HL-60 (cell line): ENCODE measurements around the gene TPD52L3.

Source experiments
- DNase-seq, 2 experiments: peaks; one replicate each; pipeline ENCODE4 v3.0.0-alpha.2; 2010 to 2020; ENCODE audit warnings: low read depth in 1 of 2, low spot score in 1 of 2
- H3K27ac ChIP-seq: fragments of 250-450 bp; sonication (Bioruptor Pico); replicated peaks from 2 replicates; pipeline ENCODE4 v1.5.1; 2020; ENCODE audit warnings: mild to moderate bottlenecking, moderate library complexity
- H3K27me3 ChIP-seq: fragments of 250-450 bp; sonication (Bioruptor Pico); 2 replicates; pipeline ENCODE4 v1.5.1; 2021; ENCODE audit warnings: mild to moderate bottlenecking, moderate library complexity; ENCODE audit not compliant: insufficient read depth, poor library complexity, severe bottlenecking
- H3K4me3 ChIP-seq: replicated peaks from 2 replicates; pipeline ENCODE4 v1.5.1; 2011; ENCODE audit warnings: mild to moderate bottlenecking, control low read depth, low read length; ENCODE audit not compliant: insufficient read depth
- GABPA ChIP-seq: IDR thresholded peaks from 2 replicates; pipeline ENCODE4 v1.6.1; 2012; ENCODE audit warnings: low read depth
- POLR2AphosphoS5 ChIP-seq: IDR thresholded peaks from 2 replicates; pipeline ENCODE4 v1.6.1; 2012; ENCODE audit warnings: low read depth
- SPI1 ChIP-seq: IDR thresholded peaks from 2 replicates; pipeline ENCODE4 v1.6.1; 2012; ENCODE audit warnings: low read depth, mild to moderate bottlenecking, borderline replicate concordance
- long read RNA-seq: library from polyadenylated mRNA; unstranded; transcript quantifications from one replicate; pipeline ENCODE4 v2.0.0, GENCODE V29; 2020
- TF ChIP-seq, protein P1 (sequence below): IDR thresholded peaks from 2 replicates; pipeline ENCODE4 v1.6.1; 2012; ENCODE audit warnings: low read depth; ENCODE audit not compliant: insufficient replicate concordance
- TF ChIP-seq, protein P2 (sequence below): IDR thresholded peaks from one replicate; pipeline ENCODE4 v1.5.1; 2011; ENCODE audit warnings: low read length, control low read depth, inconsistent platforms; ENCODE audit not compliant: insufficient read depth

Gene TPD52L3
- long read RNA-seq = 0 reads

DNA sequence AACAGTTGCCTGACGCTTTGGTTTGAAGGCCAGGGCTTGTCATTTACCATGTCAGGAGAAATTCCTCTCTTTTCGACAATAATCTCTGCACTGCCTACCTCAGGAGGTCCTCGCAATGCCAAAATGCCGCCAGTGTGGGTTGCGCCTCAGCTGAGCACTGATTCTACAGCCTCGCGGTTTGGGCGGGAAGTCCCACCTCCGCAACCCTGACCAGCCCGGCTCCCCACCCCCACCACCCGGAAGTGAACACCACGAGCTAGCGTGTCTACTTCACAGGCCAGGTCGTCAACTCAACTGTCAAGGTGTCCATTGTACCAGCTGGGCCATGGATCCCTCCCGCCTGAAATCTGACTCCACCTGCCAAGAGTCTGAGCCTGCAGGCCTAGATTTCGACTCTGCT lies at the start of gene TPD52L3:
TSS of gene TPD52L3 (plus strand) at position 273 of the 400 bp plus-strand sequence. CDS start 221 bp downstream, outside the sequence.
- H3K27ac ChIP-seq = no peak within 1 kb of the TSS
- no peak for DNase-seq
- no peak within 1 kb of the TSS for H3K4me3 ChIP-seq
- H3K27me3 ChIP-seq = no peaks in the 10 kb centered on the region
- TF ChIP-seq, protein P1, sequence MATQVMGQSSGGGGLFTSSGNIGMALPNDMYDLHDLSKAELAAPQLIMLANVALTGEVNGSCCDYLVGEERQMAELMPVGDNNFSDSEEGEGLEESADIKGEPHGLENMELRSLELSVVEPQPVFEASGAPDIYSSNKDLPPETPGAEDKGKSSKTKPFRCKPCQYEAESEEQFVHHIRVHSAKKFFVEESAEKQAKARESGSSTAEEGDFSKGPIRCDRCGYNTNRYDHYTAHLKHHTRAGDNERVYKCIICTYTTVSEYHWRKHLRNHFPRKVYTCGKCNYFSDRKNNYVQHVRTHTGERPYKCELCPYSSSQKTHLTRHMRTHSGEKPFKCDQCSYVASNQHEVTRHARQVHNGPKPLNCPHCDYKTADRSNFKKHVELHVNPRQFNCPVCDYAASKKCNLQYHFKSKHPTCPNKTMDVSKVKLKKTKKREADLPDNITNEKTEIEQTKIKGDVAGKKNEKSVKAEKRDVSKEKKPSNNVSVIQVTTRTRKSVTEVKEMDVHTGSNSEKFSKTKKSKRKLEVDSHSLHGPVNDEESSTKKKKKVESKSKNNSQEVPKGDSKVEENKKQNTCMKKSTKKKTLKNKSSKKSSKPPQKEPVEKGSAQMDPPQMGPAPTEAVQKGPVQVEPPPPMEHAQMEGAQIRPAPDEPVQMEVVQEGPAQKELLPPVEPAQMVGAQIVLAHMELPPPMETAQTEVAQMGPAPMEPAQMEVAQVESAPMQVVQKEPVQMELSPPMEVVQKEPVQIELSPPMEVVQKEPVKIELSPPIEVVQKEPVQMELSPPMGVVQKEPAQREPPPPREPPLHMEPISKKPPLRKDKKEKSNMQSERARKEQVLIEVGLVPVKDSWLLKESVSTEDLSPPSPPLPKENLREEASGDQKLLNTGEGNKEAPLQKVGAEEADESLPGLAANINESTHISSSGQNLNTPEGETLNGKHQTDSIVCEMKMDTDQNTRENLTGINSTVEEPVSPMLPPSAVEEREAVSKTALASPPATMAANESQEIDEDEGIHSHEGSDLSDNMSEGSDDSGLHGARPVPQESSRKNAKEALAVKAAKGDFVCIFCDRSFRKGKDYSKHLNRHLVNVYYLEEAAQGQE = no peak
- no peak for TF ChIP-seq GABPA
- no peak for TF ChIP-seq SPI1
- no peak for TF ChIP-seq POLR2AphosphoS5
- TF ChIP-seq, protein P2, sequence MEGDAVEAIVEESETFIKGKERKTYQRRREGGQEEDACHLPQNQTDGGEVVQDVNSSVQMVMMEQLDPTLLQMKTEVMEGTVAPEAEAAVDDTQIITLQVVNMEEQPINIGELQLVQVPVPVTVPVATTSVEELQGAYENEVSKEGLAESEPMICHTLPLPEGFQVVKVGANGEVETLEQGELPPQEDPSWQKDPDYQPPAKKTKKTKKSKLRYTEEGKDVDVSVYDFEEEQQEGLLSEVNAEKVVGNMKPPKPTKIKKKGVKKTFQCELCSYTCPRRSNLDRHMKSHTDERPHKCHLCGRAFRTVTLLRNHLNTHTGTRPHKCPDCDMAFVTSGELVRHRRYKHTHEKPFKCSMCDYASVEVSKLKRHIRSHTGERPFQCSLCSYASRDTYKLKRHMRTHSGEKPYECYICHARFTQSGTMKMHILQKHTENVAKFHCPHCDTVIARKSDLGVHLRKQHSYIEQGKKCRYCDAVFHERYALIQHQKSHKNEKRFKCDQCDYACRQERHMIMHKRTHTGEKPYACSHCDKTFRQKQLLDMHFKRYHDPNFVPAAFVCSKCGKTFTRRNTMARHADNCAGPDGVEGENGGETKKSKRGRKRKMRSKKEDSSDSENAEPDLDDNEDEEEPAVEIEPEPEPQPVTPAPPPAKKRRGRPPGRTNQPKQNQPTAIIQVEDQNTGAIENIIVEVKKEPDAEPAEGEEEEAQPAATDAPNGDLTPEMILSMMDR = no peak

DNA sequence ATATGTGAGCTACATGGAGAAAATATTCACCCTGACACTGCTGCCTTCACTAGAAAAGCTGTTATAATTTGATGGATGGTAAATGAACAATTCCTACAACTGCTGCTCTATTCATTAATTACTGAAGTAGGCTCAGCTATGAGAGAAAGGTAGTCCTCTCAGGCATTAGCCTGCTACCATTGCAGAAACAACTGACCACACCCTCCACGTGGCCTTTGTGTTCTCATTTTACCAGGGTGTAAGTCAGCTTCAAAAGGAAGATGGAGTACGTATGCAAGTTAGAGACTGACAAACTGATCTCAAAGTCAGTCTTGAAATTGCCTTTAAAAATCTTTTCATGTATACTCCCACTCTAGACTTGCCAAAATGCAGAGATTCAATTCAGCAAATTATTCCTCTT lies 26.3 kb upstream of the TPD52L3 start:
- no peak for TF ChIP-seq SPI1
- TF ChIP-seq GABPA = no peak
- TF ChIP-seq, protein P1 = no peak
- TF ChIP-seq POLR2AphosphoS5 = no peak
- TF ChIP-seq, protein P2 = no peak
- H3K27me3 ChIP-seq = no peaks in the 10 kb centered on the region
- no peak overlapping the region for H3K4me3 ChIP-seq
- no peak for DNase-seq
- no peak overlapping the region for H3K27ac ChIP-seq

DNA sequence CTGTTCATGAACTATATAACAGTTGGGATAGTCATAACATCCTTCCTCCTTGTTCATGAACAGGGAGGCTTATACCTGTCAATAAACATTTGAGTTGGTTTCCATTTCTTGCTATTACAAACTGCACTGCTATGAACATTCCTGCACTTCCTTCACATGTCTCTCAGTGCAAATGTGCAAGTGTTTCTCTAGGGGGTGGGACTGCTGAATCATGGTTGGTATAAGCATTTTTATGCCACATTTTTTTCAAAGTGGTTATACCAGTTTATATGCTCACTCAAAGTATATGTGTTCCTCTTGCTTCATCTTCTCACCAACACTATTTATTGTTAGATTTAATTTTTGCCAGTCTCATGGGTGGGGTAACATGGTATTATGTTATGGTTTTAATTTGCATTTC lies 25.8 kb upstream of the TPD52L3 start:
- no peak overlapping the region for H3K27ac ChIP-seq
- no peak for DNase-seq

More for the DNA sequence above, 25.8 kb upstream of the TPD52L3 start:
- Histone ChIP-seq H3K27me3 (no peaks in the 10 kb centered on the region), H3K4me3 (no peak overlapping the region)
- TF ChIP-seq, protein P2 = no peak
- TF ChIP-seq POLR2AphosphoS5 (no peak), SPI1 (no peak), GABPA (no peak)
- TF ChIP-seq, protein P1 = no peak
